Measurements from ENCODE around the gene PEX14.

PEX14 gene

GRCh38 chr1:10525208-10525607 is 50.5 kb downstream of the PEX14 start:
- CTCF ChIA-PET, result interaction anchor here (1.4 to 3.5 kb wide), 4 partner anchors 9 to 31 kb away, joined by 3 to 19 read pairs (median 8); no protein-coding TSS in a partner anchor
- TF ChIP-seq, protein P1, sequence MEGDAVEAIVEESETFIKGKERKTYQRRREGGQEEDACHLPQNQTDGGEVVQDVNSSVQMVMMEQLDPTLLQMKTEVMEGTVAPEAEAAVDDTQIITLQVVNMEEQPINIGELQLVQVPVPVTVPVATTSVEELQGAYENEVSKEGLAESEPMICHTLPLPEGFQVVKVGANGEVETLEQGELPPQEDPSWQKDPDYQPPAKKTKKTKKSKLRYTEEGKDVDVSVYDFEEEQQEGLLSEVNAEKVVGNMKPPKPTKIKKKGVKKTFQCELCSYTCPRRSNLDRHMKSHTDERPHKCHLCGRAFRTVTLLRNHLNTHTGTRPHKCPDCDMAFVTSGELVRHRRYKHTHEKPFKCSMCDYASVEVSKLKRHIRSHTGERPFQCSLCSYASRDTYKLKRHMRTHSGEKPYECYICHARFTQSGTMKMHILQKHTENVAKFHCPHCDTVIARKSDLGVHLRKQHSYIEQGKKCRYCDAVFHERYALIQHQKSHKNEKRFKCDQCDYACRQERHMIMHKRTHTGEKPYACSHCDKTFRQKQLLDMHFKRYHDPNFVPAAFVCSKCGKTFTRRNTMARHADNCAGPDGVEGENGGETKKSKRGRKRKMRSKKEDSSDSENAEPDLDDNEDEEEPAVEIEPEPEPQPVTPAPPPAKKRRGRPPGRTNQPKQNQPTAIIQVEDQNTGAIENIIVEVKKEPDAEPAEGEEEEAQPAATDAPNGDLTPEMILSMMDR (IDR thresholded peaks at IDR 0.05; ENCODE audit: control extremely low read depth, extremely low read depth, low read depth, missing control alignments), result no peak
- DNase-seq (ENCODE audit: extremely low spot score), result no peak
- POLR2A ChIA-PET, result interaction anchor here (0.6 kb wide), 1 partner anchor 203 kb away, joined by 3 read pairs; no protein-coding TSS in a partner anchor

GRCh38 chr1:10528066-10529014 is 53.6 kb downstream of the PEX14 start:
- ChIA-PET POLR2A (no interaction called here), CTCF (interaction anchor here (0.6 to 2.3 kb wide), 5 partner anchors 9 to 34 kb away, joined by 3 to 10 read pairs (median 3); no protein-coding TSS in a partner anchor)
- no peak for DNase-seq (ENCODE audit: extremely low spot score)
- TF ChIP-seq, protein P1 (IDR thresholded peaks at IDR 0.05; ENCODE audit: control extremely low read depth, extremely low read depth, low read depth, missing control alignments), result no peak

- TF ChIP-seq, protein P1 (IDR thresholded peaks at IDR 0.05; ENCODE audit: control extremely low read depth, extremely low read depth, low read depth, missing control alignments), result no peak
- POLR2A ChIA-PET, result no interaction called here
- DNase-seq (ENCODE audit: extremely low spot score), result no peak
- CTCF ChIA-PET, result interaction anchor here (1.0 to 2.3 kb wide), 3 partner anchors 22 to 34 kb away, joined by 3 to 10 read pairs (median 9); no protein-coding TSS in a partner anchor
Measured at GRCh38 chr1:10529091-10529490, 54.3 kb downstream of the PEX14 start.

GRCh38 chr1:10529765-10530164 is 55.0 kb downstream of the PEX14 start:
- ChIA-PET CTCF (interaction anchor here (1.0 kb wide), 1 partner anchor 22 kb away, joined by 3 read pairs; no protein-coding TSS in a partner anchor), POLR2A (no interaction called here)
- no peak for DNase-seq (ENCODE audit: extremely low spot score)
- TF ChIP-seq, protein P1 (IDR thresholded peaks at IDR 0.05; ENCODE audit: control extremely low read depth, extremely low read depth, low read depth, missing control alignments), result no peak

- POLR2A ChIA-PET, result no interaction called here
- CTCF ChIA-PET, result interaction anchor here (0.7 to 1.0 kb wide), 2 partner anchors 17 to 23 kb away, joined by 3 read pairs; no protein-coding TSS in a partner anchor
- TF ChIP-seq, protein P1 (IDR thresholded peaks at IDR 0.05; ENCODE audit: control extremely low read depth, extremely low read depth, low read depth, missing control alignments), result peak; percentile 52
- DNase-seq (ENCODE audit: extremely low spot score), result no peak
Measured at GRCh38 chr1:10530281-10530740, 55.6 kb downstream of the PEX14 start.

DNA sequence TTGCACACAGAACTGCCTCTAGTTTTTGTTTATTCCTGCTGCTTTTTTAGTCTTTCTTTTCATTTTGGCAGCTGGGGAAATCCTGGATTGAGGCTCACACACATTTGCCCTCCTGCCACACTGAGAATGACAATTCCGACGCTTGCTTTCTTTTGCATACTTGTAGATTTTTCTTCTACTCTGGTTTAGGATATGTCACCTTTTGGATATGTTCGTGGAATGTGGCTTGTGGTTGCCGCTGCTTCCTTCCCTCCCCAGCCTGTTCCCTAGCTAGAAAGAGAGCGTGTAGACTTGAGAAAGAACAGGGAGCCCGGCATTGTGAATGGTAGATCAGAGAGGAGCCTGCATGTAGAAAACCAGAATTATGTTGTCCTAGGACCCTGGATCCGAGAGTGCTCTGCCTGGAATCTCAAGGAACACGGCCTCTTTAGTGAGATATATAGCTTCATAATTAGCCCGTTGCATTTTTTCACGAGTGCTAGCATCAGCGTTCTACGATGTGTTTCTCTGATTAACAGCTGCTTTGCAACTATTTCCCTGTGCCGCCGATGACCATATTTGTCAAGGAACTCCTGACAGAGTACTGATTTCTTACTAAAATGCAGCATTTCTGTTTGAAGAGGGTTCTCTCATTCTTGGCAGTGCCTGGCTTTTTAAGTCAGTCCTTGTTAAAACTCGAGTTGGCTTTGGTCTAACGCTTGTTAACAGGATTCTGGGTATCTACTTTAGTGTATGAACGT is 56.2 kb downstream of the PEX14 start:
- TF ChIP-seq, protein P1 (IDR thresholded peaks at IDR 0.05; ENCODE audit: control extremely low read depth, extremely low read depth, low read depth, missing control alignments), result no peak
- ChIA-PET POLR2A (no interaction called here), CTCF (interaction anchor here (0.7 kb wide), 1 partner anchor 17 kb away, joined by 3 read pairs; no protein-coding TSS in a partner anchor)
- no peak for DNase-seq (ENCODE audit: extremely low spot score)

All from GM10248 (cell line).